Stimulated activated naive CD4-positive, alpha-beta T cell treated with Interleukin-2 at 50 U/mL for 16 hours (primary cell): Measurements from ENCODE around the gene CLEC4F.
"Not testable (repeated sequence)": the region's sequence is repeated elsewhere in the genome, so short reads cannot be mapped to it uniquely, and the experiment has no call there.

Experiments
- DNase-seq: peaks from one replicate; lab custom pipeline; 2025; lab: John Stamatoyannopoulos, UW

The CLEC4F gene

DNA sequence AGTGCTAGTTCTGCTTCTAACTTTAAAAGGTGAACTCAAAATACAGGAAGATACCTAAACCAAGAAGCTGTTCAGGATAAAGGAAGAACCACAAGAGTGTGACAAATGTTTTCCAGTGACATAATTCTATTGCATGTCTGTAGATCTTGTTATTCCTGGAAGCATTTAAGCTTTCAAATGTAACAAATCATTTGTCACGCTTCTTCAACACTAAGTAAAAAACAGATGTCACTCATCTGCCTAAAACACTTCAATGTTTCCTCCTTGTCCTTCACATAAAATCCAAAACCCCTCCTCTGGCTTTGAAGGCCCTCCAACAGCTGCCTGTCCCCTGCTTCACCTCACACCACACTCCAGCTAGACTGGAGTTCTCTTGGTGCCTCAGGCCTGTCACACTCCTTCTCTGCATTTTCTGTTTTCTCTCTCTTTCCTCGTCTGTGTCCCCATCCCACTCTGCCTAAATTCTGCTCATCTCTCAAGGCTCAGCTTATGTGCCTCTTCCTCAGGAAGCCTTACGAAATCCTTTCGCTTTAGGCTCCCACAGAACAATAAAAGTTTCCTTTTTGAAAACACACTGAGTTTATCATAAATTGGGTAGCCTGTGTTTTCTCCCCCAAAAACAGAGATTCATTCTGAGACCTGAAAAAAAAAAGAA is 6.4 kb upstream of the CLEC4F start:
- DNase-seq = no peak

DNA sequence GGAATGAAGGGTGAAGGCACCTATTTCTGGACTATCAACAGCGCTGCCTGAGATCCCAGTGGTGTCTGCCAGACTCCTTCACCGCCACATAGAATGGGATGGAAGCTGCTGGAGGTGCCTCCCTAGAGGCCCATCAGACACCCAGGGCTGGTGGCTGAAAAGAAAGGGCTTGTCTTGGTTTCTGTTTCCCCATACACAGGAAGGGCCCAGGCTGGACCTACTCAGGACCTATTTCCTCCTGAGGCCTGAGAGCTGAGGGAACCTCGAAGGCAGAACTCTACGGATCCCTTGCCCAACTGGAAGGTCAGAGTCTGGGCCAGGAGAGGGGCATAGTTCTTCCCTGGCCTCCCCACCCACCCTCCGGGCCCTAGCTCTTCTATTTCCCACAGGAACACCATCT is 2.9 kb upstream of the CLEC4F start:
- no peak for DNase-seq

DNA sequence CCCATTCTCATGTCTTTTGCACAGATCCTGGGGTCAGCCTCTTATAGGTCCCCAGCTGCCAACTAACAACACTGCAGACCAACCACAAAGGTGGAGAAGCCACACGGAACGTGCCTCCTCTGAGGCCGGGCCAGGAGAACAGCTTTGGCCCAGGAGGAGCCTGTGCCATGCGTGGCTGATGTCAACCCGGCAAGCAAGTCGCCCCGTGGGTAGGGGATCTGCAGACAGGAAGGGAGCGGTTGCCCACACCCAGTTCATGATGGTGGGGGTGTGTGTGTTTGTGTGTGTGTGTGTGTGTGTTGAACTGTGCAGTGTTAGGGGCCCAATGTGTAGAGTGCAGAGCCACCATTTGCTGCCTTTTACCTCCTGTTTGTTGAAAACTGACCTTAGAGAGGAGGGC is 2.4 kb upstream of the CLEC4F start:
- DNase-seq = no peak

DNA sequence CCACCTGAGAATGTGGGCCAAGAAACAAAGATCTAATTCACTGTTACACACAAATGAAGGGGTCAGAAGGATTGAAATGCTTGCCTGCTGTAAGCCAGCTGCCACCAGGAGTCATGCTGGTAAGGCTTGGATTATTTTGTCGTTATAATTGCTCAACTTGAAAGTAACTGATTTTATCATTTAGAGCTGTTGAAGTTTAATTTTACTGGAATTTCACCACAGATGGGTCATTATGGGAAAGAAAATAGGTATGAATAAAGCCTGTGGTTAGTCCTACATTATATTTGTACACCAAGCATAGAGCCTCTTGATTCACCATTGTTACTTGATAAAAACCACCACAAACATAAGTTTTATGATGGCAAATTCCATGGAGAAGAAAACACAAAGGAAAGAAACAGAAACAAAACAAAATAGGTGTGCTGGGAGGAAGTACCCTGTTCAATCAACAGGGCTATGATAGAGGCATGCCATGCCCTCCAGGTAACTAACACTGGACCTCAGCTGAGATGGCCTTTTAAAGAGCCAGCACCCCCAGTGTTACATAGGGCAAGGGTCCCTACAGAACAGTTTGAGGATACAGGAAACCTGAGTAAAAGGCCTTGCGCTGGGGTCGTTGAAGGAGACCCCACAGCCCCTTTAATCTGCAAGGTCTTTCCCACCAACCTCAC is 3.0 kb downstream of the CLEC4F start:
- DNase-seq = no peak

DNA sequence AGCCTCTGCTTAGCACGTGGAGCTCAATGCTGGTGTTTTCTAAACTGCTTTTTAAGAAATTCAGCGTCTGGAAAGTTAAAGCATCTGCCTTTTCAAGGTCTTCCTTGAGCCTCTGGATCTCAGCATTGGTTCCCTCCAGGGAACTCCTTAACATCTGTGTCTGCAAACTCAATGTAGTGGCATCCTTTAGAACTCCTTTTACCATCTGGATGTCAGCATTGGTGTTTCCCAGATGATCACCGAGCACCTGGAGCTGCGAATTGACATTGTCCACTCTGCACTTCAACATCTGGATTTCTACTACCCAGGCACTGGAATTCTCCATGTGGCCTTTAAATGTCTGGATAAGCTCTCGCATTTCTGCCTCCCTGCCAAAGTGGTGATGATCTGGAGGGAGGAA is 3.7 kb downstream of the CLEC4F start:
- no peak for DNase-seq

DNA sequence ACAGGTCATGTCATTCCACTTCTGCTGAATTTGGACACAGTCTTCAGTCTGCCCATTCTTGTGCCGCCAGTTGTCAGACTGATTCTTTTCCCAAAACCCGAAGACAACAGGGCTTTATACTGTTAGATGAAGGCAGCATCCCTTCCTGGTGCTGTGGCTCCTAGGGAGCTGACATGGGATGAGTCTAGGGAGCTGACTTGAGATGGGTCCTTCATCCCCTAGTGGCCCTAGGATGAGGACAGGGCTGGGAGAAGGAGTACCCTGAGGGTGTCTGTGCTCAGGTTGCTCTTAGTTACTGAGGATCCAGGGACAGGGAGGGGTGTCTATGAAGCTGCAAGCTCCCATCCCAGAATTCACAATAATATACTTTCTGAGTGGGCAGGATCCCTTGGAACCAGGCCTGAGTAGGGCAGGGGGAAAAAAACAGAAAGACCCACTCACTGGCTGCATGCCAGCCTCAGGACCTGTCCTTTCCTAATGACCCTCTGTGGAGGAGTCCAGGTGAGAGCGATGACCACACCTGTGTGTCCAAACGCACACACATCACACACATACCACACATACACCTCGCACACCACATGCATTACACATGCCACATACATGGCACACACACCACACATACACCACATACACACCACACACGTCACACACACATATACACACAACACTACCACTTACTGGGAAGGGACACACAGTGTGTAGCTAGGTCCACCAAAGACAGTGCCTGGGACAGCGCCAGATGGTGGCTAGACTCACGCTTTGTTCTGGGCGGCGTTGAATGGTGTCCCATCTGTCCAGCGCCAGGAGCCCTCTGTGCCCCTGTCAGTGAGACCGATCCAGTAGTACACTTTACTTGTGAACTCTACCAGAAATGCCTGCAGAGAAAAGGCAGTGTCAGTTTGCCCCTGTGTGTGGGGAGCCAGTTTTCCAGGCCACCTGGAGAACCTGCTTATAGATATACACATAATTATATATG is 11.1 kb downstream of the CLEC4F start:
- no peak for DNase-seq

DNA sequence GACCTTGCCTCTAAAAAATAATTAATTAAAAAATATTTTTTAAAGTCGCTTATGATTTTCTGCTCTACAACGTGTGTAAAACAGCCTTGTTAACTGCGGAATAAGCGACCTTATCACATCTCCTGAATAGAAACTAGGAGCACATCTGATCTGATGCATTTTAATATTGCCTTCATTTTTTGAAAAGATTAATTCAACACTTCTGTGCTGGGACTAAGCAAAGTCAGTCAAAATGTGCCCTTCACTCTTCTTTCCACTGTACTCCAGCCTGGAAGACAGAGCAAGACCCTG is 12.6 kb downstream of the CLEC4F start:
- no peak for DNase-seq

DNA sequence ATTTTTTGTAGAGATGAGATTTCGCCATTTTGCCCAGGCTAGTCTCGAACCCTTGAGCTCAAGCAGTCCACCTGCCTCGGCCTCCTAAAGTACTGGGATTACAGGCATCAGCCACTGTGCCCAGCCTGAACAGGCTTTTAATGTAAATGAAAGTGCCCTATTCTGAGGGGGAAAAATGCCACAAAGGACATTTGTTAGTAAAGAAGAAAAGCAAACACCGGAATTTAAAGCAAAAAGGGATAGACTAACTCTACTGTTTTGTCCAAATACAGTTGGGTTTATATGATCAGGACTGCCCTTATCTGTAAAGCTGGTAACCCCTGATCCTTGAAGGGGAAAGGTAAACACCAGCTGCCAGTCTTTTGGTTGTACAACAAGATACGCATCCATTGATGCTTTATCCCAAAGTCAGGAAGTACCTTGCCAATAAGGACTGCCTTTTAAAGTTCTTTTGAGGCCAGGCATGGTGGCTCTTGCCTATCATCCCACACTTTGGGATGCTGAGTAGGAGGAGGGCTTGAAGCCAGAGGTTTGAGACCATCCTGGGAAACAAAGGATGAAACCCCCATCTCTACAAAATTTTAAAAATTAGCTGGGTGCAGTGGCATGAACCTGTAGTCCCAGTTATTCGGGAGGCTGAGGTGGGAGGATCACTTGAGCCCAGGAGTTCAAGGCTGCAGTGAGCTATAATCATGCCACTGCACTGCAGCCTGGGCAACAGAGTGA is 13.1 kb downstream of the CLEC4F start:
- DNase-seq = no peak

DNA sequence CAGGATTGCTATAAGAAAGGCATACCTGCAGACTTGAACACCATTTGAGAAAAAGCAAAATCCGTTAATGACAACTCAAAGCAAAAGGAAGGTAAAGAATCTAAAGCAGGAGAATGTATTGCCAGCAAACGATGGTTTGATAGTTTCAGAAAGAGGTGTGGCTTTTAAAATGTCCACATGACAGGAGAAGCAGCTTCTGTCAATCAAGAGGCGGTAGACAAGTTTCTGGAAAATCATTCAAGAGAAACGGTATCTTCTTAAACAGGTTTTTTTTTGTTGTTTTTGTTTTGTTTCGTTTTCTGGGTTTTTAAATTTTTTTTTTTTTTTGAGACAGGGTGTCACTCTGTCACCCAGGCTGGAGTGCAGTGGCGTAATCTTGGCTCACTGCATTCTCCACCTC is 13.8 kb downstream of the CLEC4F start:
- DNase-seq = no peak

DNA sequence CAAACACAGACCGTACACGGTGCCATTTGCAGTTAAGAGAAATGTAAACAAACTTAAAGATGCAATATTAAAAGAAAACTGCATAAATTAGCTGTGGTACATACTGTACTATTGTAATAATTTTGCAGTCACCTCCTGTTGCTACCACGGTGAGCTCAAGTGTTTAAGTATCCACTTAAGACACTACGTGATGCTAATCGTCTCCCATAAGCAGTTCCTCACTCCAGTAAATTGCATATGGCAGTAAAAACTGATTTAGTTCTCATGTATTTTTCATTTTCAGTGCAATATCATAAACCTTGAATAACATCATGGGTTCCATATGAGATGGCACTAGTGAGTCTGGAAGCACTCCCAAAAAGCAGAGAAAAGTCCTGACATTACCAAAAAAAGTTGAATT is 14.4 kb downstream of the CLEC4F start:
- no peak for DNase-seq

DNA sequence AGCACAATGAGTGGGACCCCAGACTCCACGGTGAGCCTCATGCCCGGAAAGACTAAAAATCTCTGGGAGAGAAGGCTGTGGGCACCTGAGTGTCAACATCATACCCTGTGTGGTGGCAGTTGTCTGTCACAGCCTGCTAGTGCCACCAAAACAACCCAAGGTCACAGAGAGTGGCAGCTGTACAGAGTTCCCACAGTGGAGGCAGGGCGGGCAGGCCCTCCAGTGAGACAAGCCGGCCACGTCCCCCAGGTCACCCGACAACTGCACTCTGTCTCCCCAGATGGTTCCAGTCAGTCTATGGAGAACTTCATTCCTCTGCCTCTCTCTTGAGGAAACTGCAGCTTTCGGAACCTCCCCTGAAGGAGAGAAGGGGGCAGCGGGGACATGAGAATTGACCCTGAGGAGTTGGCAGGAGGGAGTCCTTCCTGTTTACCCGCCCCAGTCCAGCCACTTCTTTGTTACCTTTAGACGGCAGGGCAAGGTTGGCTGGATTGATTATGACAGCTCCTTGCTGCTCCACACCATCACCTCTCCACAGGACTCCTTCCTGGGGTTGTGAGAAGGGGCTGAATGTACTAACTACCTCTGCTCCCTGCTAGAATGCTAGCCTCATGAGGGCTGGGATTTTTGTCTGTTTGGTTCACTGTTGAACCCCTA is 18.7 kb downstream of the CLEC4F start:
- DNase-seq = no peak

DNA sequence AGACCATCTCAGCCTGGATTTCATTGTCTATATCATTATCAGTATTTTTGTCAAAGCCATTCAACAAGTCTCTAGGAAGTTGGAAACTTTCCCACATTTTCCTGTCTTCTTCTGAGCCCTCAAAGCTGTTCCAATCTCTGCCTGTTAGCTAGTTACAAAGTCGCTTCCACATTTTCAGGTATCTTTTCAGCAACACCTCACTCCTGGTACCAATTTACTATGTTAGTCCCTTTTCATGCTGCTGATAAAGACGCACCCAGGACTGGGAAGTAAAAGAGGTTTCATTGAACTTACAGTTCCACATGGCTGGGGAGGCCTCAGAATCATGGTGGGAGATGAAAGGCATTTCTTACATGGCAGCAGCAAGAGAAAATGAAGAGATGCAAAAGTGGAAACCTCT is 20.7 kb downstream of the CLEC4F start:
- DNase-seq = no peak

DNA sequence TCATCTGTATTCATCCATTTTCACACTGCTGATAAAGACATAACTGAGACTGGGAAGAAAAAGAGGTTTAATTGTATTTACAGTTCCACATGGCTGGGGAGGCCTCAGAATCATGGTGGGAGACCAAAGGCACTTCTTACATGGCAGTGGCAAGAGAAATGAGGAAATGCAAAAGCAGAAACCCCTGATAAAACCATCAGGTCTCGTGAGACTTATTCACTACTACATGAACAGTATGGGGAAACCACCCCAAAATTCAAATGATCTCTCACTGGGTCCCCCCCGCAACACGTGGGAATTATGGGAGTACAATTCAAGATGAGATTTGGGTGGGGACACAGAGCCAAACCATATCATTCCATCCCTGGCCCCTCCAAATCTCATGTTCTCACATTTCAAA is 22.4 kb downstream of the CLEC4F start:
- DNase-seq = not testable (repeated sequence)

DNA sequence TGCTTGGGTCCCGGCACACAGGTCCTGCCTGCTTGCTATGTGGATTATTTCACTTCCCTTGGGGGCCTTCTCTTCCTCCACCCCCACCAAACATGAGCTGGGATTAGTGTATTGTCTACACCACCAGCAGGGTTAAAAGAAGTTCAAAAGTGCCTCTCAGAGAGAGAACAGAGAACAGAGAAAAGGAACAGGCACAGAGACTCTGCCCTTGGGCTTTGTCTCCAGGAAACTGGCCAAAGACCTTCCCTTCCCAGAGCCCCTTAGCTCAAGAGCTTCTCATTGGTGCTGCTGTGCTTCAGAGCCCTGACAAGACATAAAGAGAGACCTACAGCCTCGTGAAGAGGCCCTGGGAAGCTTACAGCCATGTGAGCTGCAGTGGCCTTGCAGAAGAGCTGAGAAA is 22.9 kb downstream of the CLEC4F start:
- no peak for DNase-seq

DNA sequence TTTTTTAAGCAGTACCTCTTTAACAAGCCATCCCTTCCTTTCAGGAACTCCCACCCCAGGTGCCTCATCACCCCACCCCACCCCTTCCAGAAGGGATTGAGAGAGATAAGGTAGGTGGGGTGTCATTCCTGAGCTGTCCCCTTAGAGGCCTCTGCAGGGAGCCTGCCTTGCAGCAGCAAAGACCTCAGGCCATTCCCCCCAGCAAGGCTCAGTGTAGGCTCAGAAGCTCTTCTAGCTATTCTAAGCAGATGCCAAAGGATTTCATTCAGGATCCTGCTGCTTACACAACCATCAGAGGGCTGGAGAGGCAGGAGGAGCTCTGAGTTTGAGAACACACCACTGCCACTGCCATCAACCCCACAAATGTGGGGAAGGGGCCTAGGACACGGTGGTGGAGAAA is 24.1 kb downstream of the CLEC4F start:
- no peak for DNase-seq

DNA sequence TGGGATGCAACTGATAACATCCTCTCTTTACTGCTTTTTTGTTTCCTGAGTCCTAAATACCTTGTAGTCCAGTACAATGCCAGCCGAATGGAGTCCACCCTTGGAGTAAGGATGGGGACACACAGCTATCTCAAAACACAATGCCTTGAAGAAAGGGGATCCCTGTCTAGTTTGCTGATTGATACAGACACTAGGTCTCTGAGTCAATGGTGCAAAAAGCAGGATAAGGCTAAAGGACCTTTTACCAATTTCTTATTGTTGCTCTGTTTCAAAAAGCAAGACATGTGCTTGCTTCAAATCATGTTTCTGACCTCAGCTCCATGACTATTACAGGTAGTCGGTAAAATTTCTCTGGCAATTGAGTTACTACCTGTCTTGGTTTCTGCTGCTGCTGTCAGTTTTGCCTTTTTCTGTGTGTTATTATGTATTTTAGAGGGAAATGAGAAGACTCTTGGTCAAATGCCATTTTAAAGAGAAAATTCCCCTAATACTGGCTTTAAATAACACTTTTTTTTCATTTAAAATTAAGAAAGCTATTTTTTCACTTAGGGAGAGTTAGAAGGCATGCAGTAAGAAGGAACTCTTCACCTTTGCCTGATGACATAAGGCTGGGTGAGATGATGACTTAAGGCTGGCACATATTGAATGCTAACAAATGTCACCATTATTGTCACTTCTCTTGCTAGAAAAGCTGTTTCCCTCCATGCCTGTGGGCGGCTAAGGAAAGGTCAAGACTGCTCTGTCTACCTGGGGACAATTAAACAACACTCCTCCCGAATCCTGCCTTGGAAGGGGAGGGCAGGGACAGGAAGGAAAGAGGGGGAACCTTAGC is 25.0 kb downstream of the CLEC4F start:
- no peak for DNase-seq

DNA sequence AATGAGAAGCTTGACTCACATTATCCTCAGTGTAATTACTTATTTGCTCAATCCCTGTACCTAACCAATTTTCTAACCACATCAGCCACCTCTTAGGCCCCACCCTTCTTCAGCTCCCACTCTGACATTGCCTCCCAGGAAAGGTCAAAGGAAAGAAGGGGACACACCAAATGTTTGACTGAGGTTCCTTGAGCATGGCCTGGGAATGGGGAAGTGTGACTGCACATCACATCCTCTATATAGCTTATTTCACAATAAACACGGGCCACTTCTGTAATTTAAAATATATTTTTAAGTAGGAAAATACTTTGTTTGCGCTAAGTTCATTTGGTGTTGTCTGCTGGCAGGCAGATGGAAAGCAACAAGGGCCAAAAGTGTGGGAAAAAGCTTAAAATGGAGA is 26.9 kb downstream of the CLEC4F start:
- no peak for DNase-seq

DNA sequence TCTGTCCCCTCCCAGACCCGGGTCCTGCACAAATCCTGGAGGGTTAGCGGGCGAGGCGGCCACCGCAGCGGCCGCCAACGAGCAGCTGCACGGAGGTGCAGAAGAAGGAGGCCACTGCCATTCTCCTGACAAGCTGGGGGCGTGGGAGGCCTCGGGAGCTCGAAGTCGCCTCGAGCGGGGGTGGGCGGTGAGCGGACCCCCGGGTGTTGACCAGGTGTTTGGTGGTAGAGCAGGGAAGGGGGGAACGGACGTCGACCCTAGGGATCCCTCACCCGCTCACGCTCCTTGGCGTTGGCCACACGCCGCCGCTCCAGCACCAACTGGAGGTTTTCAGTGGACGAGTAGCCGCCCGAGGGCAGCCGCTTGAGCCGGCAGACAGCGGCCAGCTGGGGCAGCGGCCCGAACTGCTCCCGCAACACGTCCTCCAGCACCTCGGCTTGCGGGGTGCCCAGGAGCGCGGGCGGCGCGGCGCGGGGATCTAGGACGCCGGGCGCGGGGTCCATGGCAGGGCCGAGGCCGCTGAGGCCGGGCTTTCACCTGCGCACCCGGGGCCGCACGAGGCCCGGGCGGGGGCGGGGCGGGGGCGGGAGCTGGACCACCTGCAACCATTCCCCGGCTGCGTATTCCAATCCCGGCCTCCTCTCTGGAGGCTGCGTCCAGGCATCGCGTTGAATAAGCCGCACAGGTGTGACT is 30.1 kb downstream of the CLEC4F start, which contains the start of gene FIGLA:
TSS of gene FIGLA (minus strand) at position 508 of the 693 bp plus-strand sequence. CDS start at position 503, 5 bp downstream.
- DNase-seq = no peak

DNA sequence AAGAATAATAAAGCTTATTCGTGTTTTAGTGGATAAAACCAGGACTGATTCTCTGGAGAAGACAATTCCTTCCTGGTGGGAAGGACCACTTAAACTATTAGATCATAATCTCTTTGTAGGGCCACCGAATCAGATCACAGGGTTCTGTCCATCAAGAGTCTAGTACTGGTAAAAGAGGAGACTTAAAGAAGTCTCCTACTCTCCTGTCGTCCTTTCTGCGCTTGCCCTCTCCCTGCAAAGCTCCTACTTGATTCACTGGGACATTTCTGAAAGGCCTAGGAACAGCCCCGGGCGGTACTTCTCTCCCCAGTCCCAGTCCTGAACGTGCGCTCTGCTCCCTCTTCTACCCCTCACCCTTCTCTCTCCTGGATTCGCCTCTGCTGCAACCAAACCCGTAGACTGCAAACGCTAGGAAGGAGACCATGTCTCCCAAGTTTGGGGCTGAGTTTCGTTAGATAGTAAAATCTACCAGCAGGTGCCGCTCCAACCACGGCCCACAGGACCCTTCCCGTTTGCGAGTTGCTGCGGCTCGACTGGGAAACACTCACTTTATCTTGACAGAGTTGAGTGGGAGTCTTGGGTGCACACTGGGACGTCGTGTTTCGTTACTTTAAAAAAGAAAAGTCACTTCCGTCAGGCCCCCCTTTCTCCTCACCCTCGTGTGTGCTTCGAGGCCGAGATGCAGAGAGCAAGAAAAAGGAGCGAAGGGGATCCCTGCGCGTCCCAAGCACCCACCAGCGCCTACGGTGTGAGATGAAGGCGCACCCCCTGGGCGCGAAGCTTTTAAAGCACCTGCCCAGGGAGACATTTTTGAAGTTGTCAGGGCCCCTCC is 30.9 kb downstream of the CLEC4F start:
- peak; percentile 12 for DNase-seq
